Measurements from ENCODE around the gene GPR4.

GRCh38 chr19:45623984-45624383, 22.0 kb upstream of the GPR4 start:
- TF ChIP-seq CTCF (IDR thresholded peaks at IDR 0.05; ENCODE audit: insufficient read depth, low read depth, low read length) (no peak), EZH2 (IDR thresholded peaks at IDR 0.05; ENCODE audit: insufficient read depth, low read length) (no peak)

Data from astrocyte (in vitro differentiated cells and primary cell).